Activated CD8-positive, alpha-beta T cell treated with anti-CD3 and anti-CD28 coated beads for 36 hours (primary cell): ENCODE results near the gene COX19. TPM values are rescaled to one million over a fixed set of nuclear protein-coding genes. Genes with fewer than 3 reads are reported as not detected.

Experiments used
- ATAC-seq: fragments of 200-7000 bp; cut with Tn5 transposase; one replicate; pipeline ENCODE4 v1.10.0; 2021; ENCODE audit warnings: mild to moderate bottlenecking, moderate library complexity
- CTCF ChIA-PET: fragments of 350-600 bp; sonication (Branson Sonifier 250); formaldehyde crosslinking; loops from one replicate; lab custom pipeline; 2021; ENCODE audit warnings: antibody characterized with exemption; lab: Charles Lee
- POLR2A ChIA-PET: fragments of 350-600 bp; sonication (Branson Sonifier 250); formaldehyde crosslinking; loops from one replicate; lab custom pipeline; 2021; ENCODE audit warnings: antibody characterized with exemption; lab: Charles Lee
- DNase-seq: peaks from one replicate; pipeline ENCODE4 v3.0.0-alpha.2; 2020
- H3K27ac Mint-ChIP-seq: one replicate; pipeline ENCODE4 v1.8.0; 2021; ENCODE audit warnings: mild to moderate bottlenecking, mixed read lengths
- H3K27me3 Mint-ChIP-seq: one replicate; pipeline ENCODE4 v1.8.0; 2021; ENCODE audit warnings: mixed read lengths
- H3K36me3 Mint-ChIP-seq: one replicate; pipeline ENCODE4 v1.8.0; 2021; ENCODE audit warnings: low read depth, mixed read lengths
- H3K4me1 Mint-ChIP-seq: one replicate; pipeline ENCODE4 v1.8.0; 2021; ENCODE audit warnings: low read depth, mixed read lengths
- H3K4me3 Mint-ChIP-seq: one replicate; pipeline ENCODE4 v1.8.0; 2021; ENCODE audit warnings: mild to moderate bottlenecking, moderate library complexity, mixed read lengths
- H3K9me3 Mint-ChIP-seq: one replicate; pipeline ENCODE4 v1.8.0; 2021; ENCODE audit warnings: mixed read lengths
- intact Hi-C: fragments of 100-400 bp; cut with micrococcal nuclease; formaldehyde crosslinking; loops from one replicate; pipeline ENCODE4 v1.10.0; 2022
- total RNA-seq, 2 experiments: library from RNA; stranded (reverse); gene quantifications; one replicate each; pipeline ENCODE4 v1.2.3, GENCODE V29; 2021
- TF ChIP-seq, protein P1 (sequence below): fragments of 200-600 bp; IDR thresholded peaks from one replicate; pipeline ENCODE4 v1.8.0; 2022; ENCODE audit warnings: antibody characterized with exemption, mild to moderate bottlenecking

The COX19 gene
- total RNA-seq, 2 experiments from 2014 or later, result 15.5 to 18.0 TPM

DNA sequence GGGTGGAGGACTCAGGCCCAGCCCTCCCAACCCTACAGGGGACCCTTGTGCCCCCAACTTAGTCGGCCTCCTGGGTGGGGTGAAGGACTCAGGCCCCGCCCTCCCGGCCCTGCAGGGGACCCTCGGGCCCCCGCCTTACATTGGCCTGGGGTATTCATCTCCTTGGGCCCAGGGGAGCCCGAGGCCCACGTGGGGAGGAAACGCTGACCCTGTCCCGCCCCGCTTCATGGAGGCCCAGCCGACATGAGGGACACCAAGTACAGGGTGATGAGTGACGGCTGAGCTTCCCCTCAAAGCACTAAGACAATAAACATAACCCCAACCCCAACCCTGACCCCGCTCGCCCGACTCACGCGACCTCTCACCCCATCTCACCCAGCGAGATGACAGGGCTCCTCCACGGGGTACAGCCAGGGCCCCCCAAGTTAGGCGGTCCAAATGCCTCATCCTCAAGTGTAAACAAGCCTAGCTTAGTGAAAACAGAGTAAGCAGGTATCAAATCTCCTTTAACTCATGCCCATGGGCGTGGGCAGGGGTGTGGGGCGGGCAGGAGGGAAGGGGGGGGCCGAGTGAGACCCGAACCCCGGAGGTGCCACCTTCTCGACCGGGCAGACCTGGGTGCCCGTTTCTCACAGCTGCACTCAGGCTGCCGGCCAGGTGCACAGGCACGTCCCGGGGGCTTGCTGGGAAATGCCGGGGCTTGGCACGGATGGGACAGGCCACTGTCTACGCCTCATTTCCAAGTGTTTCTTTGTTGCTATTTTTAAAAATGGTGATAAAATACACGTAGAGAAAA is 15.8 kb upstream of the COX19 start:
- no peak for ATAC-seq
- no peak overlapping the region for H3K27ac Mint-ChIP-seq

DNA sequence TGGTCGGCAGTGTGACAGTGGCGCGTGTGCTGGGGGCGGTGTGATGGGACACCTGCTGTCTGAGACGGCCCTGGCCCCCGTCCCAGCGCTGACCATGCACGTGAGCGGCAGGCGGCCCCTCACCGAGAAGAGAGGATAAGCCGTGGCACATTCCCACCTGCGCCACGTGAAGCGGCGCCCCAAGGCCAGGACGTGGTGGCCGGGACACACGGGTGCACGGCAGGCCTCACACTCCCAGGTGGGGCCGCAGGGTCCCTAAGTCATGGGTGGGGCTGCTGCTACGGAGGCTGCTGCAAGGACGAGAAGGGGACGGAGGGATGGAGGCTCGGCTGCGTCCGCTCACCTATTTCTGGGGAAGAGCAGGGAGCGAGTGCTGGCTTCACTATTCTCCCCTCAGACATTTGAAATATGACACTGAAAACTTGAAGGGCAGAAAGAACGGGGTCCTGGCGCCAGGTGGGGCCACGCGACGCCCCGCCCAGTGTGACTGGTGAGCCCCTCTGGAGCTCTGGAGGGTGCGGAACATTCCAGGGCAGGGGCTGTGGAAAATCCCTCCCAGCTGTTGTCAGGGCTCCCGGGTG is 15.1 kb upstream of the COX19 start:
- Mint-ChIP-seq H3K4me1 (peaks cover 8% of the 10 kb centered on the region), H3K4me3 (no peak overlapping the region), H3K27ac (no peak overlapping the region), H3K27me3 (peaks cover 3% of the 10 kb centered on the region), H3K9me3 (no peaks in the 10 kb centered on the region), H3K36me3 (no peaks in the 10 kb centered on the region)
- ATAC-seq (no peak), DNase-seq (no peak)
- ChIA-PET CTCF (no interaction called here), POLR2A (interaction anchor here (4.1 kb wide), 1 partner anchor 15 kb away, joined by 19 read pairs; the partner anchor contains the start of gene COX19)
- intact Hi-C loops, result loop anchor here (5.0 to 10.0 kb wide), 3 partner anchors 54 to 174 kb away; partner anchors contain the start of genes GPR146 and ZFAND2A
- TF ChIP-seq, protein P1, sequence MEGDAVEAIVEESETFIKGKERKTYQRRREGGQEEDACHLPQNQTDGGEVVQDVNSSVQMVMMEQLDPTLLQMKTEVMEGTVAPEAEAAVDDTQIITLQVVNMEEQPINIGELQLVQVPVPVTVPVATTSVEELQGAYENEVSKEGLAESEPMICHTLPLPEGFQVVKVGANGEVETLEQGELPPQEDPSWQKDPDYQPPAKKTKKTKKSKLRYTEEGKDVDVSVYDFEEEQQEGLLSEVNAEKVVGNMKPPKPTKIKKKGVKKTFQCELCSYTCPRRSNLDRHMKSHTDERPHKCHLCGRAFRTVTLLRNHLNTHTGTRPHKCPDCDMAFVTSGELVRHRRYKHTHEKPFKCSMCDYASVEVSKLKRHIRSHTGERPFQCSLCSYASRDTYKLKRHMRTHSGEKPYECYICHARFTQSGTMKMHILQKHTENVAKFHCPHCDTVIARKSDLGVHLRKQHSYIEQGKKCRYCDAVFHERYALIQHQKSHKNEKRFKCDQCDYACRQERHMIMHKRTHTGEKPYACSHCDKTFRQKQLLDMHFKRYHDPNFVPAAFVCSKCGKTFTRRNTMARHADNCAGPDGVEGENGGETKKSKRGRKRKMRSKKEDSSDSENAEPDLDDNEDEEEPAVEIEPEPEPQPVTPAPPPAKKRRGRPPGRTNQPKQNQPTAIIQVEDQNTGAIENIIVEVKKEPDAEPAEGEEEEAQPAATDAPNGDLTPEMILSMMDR, result no peak

More for the DNA sequence above, 15.8 kb upstream of the COX19 start:
- ChIA-PET POLR2A (interaction anchor here (4.1 kb wide), 1 partner anchor 16 kb away, joined by 19 read pairs; the partner anchor contains the start of gene COX19), CTCF (interaction anchor here (5.3 kb wide), 1 partner anchor 183 kb away, joined by 87 read pairs; no protein-coding TSS in a partner anchor)
- TF ChIP-seq, protein P1, result no peak
- peaks cover 5% of the 10 kb centered on the region for H3K4me1 Mint-ChIP-seq
- no peaks in the 10 kb centered on the region for H3K9me3 Mint-ChIP-seq
- no peak overlapping the region for H3K4me3 Mint-ChIP-seq
- no peaks in the 10 kb centered on the region for H3K36me3 Mint-ChIP-seq
- no peak for DNase-seq
- no peaks in the 10 kb centered on the region for H3K27me3 Mint-ChIP-seq
- intact Hi-C loops, result loop anchor here (5.0 to 10.0 kb wide), 3 partner anchors 54 to 174 kb away; partner anchors contain the start of genes GPR146 and ZFAND2A

DNA sequence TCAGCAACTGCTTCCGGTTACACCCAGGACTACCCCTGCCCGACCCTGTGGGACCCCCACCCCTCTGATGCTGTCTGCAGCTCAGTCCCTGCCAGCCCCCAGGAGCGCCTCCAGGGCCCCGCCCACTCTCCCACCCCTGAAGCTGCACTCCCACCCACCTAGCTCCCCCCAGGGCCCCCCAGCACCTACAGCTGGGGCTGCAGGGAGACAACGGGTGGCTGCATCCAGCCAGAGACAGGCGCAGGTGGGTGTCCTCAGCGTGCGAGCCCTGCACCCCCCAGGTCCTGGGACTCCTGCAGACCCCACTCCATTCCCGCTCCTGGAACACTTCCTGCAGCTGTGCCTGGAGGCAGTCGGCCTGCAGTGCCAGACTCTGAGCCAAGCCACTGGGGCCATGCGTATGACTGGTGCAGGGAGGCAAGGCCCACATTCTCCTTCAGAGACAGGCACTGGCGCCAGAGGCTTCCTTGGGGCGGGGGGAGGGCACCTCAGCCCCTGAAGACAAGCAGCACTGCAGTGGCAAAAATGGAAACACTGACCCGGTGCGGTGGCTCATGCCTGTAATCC is 13.7 kb upstream of the COX19 start:
- no peak overlapping the region for H3K27ac Mint-ChIP-seq
- intact Hi-C loops, result no loop called here
- ChIA-PET CTCF (interaction anchor here (0.8 to 1.4 kb wide), 2 partner anchors 77 to 80 kb away, joined by 3 to 6 read pairs; no protein-coding TSS in a partner anchor), POLR2A (interaction anchor here (1.0 kb wide), 2 partner anchors 14 to 22 kb away, joined by 3 to 4 read pairs; partner anchors contain the start of gene COX19)
- peaks cover 8% of the 10 kb centered on the region for H3K4me1 Mint-ChIP-seq
- peaks cover 4% of the 10 kb centered on the region for H3K27me3 Mint-ChIP-seq
- H3K36me3 Mint-ChIP-seq, result no peaks in the 10 kb centered on the region
- H3K9me3 Mint-ChIP-seq, result no peaks in the 10 kb centered on the region
- TF ChIP-seq, protein P1, result no peak
- no peak overlapping the region for H3K4me3 Mint-ChIP-seq
- no peak for ATAC-seq
- DNase-seq, result no peak

DNA sequence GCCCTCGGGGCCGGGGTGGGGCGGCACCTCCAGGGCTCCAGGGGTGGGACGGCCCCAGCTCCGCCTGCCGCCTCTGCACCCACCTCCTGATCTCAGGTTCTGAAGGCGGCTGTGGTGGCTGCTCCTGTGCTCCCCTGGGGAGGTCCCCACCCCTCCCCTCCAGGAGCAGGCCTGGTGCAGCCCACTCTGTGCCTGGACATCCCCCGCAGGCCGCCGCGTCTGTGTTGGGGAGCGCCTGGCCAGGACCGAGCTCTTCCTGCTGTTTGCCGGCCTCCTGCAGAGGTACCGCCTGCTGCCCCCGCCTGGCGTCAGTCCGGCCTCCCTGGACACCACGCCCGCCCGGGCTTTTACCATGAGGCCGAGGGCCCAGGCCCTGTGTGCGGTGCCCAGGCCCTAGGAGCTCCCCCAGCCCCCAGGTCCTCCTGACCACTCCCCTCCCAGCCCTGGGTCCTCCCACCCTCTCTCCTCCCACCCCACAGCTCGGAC is 13.1 kb upstream of the COX19 start:
- Mint-ChIP-seq H3K4me3 (no peak overlapping the region), H3K4me1 (peaks cover 8% of the 10 kb centered on the region), H3K27me3 (peaks cover 4% of the 10 kb centered on the region), H3K36me3 (no peaks in the 10 kb centered on the region), H3K27ac (no peak overlapping the region), H3K9me3 (no peaks in the 10 kb centered on the region)
- no peak for DNase-seq
- CTCF ChIA-PET, result interaction anchor here (0.8 to 1.4 kb wide), 2 partner anchors 77 to 79 kb away, joined by 3 to 6 read pairs; no protein-coding TSS in a partner anchor
- ATAC-seq, result no peak
- intact Hi-C loops, result no loop called here
- POLR2A ChIA-PET, result interaction anchor here (1.0 kb wide), 2 partner anchors 13 to 22 kb away, joined by 3 to 4 read pairs; partner anchors contain the start of gene COX19
- TF ChIP-seq, protein P1, result no peak
